Measurements from ENCODE around the gene NECTIN4. TPM values are rescaled to one million over a fixed set of nuclear protein-coding genes. Genes with fewer than 3 reads are reported as not detected.

The NECTIN4 gene
- total and polyA plus RNA-seq, 2 of the 13 experiments (the other 11 are each of a cell fraction or from before 2014, with no cell fraction given): 5.9 to 12.4 TPM

DNA sequence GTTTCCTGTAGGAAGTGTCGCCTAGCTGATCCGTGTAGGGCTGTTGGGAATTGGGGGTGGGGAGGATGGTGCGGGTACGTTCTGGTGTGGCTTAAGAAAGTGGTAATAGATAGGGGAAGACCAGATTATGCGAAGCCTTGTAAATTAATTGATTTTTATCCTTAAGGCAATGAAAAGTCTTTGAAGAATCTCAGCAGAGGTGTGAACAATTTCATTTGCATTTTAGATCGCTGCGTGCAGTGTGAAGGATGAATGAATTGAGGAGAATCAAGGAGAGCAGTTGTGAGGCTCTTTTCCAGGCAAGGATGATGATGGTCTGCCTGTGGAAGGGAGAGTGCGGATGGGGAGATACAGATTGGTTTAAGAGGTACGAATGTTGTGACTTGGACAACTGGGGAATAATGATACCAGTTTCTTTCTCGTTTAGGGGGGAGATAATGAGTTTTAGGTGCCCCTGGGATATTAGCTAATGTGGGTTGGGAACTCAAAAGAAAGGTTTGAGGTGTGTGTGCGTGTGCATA is 43.9 kb upstream of the NECTIN4 start (continued):
- TF ChIP-seq, protein P1, sequence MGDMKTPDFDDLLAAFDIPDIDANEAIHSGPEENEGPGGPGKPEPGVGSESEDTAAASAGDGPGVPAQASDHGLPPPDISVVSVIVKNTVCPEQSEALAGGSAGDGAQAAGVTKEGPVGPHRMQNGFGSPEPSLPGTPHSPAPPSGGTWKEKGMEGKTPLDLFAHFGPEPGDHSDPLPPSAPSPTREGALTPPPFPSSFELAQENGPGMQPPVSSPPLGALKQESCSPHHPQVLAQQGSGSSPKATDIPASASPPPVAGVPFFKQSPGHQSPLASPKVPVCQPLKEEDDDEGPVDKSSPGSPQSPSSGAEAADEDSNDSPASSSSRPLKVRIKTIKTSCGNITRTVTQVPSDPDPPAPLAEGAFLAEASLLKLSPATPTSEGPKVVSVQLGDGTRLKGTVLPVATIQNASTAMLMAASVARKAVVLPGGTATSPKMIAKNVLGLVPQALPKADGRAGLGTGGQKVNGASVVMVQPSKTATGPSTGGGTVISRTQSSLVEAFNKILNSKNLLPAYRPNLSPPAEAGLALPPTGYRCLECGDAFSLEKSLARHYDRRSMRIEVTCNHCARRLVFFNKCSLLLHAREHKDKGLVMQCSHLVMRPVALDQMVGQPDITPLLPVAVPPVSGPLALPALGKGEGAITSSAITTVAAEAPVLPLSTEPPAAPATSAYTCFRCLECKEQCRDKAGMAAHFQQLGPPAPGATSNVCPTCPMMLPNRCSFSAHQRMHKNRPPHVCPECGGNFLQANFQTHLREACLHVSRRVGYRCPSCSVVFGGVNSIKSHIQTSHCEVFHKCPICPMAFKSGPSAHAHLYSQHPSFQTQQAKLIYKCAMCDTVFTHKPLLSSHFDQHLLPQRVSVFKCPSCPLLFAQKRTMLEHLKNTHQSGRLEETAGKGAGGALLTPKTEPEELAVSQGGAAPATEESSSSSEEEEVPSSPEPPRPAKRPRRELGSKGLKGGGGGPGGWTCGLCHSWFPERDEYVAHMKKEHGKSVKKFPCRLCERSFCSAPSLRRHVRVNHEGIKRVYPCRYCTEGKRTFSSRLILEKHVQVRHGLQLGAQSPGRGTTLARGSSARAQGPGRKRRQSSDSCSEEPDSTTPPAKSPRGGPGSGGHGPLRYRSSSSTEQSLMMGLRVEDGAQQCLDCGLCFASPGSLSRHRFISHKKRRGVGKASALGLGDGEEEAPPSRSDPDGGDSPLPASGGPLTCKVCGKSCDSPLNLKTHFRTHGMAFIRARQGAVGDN (CRISPR knock-in tag; IDR thresholded peaks at IDR 0.05): no peak
- TF ChIP-seq, protein P2, sequence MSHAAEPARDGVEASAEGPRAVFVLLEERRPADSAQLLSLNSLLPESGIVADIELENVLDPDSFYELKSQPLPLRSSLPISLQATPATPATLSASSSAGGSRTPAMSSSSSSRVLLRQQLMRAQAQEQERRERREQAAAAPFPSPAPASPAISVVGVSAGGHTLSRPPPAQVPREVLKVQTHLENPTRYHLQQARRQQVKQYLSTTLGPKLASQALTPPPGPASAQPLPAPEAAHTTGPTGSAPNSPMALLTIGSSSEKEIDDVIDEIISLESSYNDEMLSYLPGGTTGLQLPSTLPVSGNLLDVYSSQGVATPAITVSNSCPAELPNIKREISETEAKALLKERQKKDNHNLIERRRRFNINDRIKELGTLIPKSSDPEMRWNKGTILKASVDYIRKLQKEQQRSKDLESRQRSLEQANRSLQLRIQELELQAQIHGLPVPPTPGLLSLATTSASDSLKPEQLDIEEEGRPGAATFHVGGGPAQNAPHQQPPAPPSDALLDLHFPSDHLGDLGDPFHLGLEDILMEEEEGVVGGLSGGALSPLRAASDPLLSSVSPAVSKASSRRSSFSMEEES (CRISPR knock-in tag; IDR thresholded peaks at IDR 0.05): 0 out of 2 replicates have a peak, but pooled peaks have one; percentile 6
- TF ChIP-seq TBX2 (CRISPR knock-in tag; IDR thresholded peaks at IDR 0.05; ENCODE audit: borderline replicate concordance): 0 out of 2 replicates have a peak, but pooled peaks have one; percentile 57
- no peak for TF ChIP-seq ZBTB3 (CRISPR knock-in tag; IDR thresholded peaks at IDR 0.05; ENCODE audit: borderline replicate concordance, low read depth)
- peak; percentile 12; the same call in 1 of the 2 replicates for TF ChIP-seq SP4 (CRISPR knock-in tag; IDR thresholded peaks at IDR 0.05)
- TF ChIP-seq ZNF614 (CRISPR knock-in tag; IDR thresholded peaks at IDR 0.05; ENCODE audit: borderline replicate concordance): no peak
- TF ChIP-seq, protein P3, sequence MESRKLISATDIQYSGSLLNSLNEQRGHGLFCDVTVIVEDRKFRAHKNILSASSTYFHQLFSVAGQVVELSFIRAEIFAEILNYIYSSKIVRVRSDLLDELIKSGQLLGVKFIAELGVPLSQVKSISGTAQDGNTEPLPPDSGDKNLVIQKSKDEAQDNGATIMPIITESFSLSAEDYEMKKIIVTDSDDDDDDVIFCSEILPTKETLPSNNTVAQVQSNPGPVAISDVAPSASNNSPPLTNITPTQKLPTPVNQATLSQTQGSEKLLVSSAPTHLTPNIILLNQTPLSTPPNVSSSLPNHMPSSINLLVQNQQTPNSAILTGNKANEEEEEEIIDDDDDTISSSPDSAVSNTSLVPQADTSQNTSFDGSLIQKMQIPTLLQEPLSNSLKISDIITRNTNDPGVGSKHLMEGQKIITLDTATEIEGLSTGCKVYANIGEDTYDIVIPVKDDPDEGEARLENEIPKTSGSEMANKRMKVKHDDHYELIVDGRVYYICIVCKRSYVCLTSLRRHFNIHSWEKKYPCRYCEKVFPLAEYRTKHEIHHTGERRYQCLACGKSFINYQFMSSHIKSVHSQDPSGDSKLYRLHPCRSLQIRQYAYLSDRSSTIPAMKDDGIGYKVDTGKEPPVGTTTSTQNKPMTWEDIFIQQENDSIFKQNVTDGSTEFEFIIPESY (CRISPR knock-in tag; IDR thresholded peaks at IDR 0.05): no peak
- TF ChIP-seq, protein P4, sequence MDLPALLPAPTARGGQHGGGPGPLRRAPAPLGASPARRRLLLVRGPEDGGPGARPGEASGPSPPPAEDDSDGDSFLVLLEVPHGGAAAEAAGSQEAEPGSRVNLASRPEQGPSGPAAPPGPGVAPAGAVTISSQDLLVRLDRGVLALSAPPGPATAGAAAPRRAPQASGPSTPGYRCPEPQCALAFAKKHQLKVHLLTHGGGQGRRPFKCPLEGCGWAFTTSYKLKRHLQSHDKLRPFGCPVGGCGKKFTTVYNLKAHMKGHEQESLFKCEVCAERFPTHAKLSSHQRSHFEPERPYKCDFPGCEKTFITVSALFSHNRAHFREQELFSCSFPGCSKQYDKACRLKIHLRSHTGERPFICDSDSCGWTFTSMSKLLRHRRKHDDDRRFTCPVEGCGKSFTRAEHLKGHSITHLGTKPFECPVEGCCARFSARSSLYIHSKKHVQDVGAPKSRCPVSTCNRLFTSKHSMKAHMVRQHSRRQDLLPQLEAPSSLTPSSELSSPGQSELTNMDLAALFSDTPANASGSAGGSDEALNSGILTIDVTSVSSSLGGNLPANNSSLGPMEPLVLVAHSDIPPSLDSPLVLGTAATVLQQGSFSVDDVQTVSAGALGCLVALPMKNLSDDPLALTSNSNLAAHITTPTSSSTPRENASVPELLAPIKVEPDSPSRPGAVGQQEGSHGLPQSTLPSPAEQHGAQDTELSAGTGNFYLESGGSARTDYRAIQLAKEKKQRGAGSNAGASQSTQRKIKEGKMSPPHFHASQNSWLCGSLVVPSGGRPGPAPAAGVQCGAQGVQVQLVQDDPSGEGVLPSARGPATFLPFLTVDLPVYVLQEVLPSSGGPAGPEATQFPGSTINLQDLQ (CRISPR knock-in tag; IDR thresholded peaks at IDR 0.05): no peak
- 0 out of 2 replicates have a peak, but pooled peaks have one; percentile 29 for TF ChIP-seq NFIC (IDR thresholded peaks at IDR 0.05; ENCODE audit: low read length)
- TF ChIP-seq TBP (CRISPR knock-in tag; IDR thresholded peaks at IDR 0.05): no peak
- TF ChIP-seq ZNF746 (CRISPR knock-in tag; IDR thresholded peaks at IDR 0.05): no peak
- no peak for TF ChIP-seq ZC3H13 (CRISPR knock-in tag; IDR thresholded peaks at IDR 0.05)
- TF ChIP-seq, protein P5, sequence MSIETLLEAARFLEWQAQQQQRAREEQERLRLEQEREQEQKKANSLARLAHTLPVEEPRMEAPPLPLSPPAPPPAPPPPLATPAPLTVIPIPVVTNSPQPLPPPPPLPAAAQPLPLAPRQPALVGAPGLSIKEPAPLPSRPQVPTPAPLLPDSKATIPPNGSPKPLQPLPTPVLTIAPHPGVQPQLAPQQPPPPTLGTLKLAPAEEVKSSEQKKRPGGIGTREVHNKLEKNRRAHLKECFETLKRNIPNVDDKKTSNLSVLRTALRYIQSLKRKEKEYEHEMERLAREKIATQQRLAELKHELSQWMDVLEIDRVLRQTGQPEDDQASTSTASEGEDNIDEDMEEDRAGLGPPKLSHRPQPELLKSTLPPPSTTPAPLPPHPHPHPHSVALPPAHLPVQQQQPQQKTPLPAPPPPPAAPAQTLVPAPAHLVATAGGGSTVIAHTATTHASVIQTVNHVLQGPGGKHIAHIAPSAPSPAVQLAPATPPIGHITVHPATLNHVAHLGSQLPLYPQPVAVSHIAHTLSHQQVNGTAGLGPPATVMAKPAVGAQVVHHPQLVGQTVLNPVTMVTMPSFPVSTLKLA (IDR thresholded peaks at IDR 0.05): no peak
- no peak for TF ChIP-seq ZFAT (CRISPR knock-in tag; conservative IDR thresholded peaks at IDR 0.05)
- TF ChIP-seq ZNF12 (CRISPR knock-in tag; IDR thresholded peaks at IDR 0.05): 0 out of 2 replicates have a peak, but pooled peaks have one; percentile 8
- no peak for TF ChIP-seq ZNF30 (CRISPR knock-in tag; IDR thresholded peaks at IDR 0.05)
- no peak for TF ChIP-seq SMARCC2 (IDR thresholded peaks at IDR 0.05)
- peak; percentile 9 for TF ChIP-seq MED8 (CRISPR knock-in tag; IDR thresholded peaks at IDR 0.05; ENCODE audit: insufficient replicate concordance)

Data from HepG2 (cell line).